ENCODE results near the gene CX3CL1. TPM values are rescaled to one million over a fixed set of nuclear protein-coding genes. Genes with fewer than 3 reads are reported as not detected.

Gene CX3CL1
- total RNA-seq, 2 experiments from 2014 or later: not detected

DNA sequence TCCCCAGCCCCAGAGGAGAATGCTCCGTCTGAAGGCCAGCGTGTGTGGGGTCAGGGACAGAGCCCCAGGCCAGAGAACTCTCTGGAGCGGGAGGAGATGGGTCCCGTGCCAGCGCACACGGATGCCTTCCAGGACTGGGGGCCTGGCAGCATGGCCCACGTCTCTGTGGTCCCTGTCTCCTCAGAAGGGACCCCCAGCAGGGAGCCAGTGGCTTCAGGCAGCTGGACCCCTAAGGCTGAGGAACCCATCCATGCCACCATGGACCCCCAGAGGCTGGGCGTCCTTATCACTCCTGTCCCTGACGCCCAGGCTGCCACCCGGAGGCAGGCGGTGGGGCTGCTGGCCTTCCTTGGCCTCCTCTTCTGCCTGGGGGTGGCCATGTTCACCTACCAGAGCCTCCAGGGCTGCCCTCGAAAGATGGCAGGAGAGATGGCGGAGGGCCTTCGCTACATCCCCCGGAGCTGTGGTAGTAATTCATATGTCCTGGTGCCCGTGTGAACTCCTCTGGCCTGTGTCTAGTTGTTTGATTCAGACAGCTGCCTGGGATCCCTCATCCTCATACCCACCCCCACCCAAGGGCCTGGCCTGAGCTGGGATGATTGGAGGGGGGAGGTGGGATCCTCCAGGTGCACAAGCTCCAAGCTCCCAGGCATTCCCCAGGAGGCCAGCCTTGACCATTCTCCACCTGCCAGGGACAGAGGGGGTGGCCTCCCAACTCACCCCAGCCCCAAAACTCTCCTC is 10.4 kb downstream of the CX3CL1 start:
- Histone ChIP-seq H3K9me3 (ENCODE audit: low read length) (no peaks in the 10 kb centered on the region), H3K9me2 (ENCODE audit: insufficient read depth, low read length) (no peaks in the 10 kb centered on the region), H3K4me1 (ENCODE audit: insufficient read depth, low read length, poor library complexity, severe bottlenecking) (peaks cover 8% of the 10 kb centered on the region), H3K36me3 (ENCODE audit: insufficient read depth, low read length) (no peaks in the 10 kb centered on the region), H2AFZ (ENCODE audit: low read length) (no peak overlapping the region), H4K20me1 (ENCODE audit: insufficient read depth, low read length) (no peaks in the 10 kb centered on the region), H3K27ac (ENCODE audit: low read depth, low read length, poor library complexity, severe bottlenecking) (no peak overlapping the region), H3K4me2 (ENCODE audit: low read length) (no peak overlapping the region), H3K79me2 (ENCODE audit: insufficient read depth, low read depth, low read length) (no peaks in the 10 kb centered on the region), H3K4me3 (ENCODE audit: low read depth, low read length, poor library complexity, severe bottlenecking) (no peak overlapping the region)
- ChIA-PET POLR2A (no interaction called here), CTCF (ENCODE audit: unreplicated experiment) (no interaction called here)
- no peak for DNase-seq (ENCODE audit: low spot score)
- BruUV-seq (replicated peaks): no TSS peak
- intact Hi-C loops (cut with micrococcal nuclease; ENCODE audit: unreplicated experiment): no loop called here
- TF ChIP-seq EZH2phosphoT487 (IDR thresholded peaks at IDR 0.05; ENCODE audit: borderline replicate concordance, low read depth, low read length) (no peak), CTCF (conservative IDR thresholded peaks at IDR 0.05; ENCODE audit: low read length) (no peak)

GRCh38 chr16:57383276-57384247 is 11.3 kb downstream of the CX3CL1 start:
- Histone ChIP-seq H3K4me3 (ENCODE audit: low read depth, low read length, poor library complexity, severe bottlenecking) (no peak overlapping the region), H2AFZ (ENCODE audit: low read length) (no peak overlapping the region), H3K36me3 (ENCODE audit: insufficient read depth, low read length) (no peaks in the 10 kb centered on the region), H3K9me2 (ENCODE audit: insufficient read depth, low read length) (no peaks in the 10 kb centered on the region), H4K20me1 (ENCODE audit: insufficient read depth, low read length) (no peaks in the 10 kb centered on the region), H3K4me1 (ENCODE audit: insufficient read depth, low read length, poor library complexity, severe bottlenecking) (peaks cover 8% of the 10 kb centered on the region), H3K9me3 (ENCODE audit: low read length) (no peaks in the 10 kb centered on the region), H3K4me2 (ENCODE audit: low read length) (no peak overlapping the region), H3K27ac (ENCODE audit: low read depth, low read length, poor library complexity, severe bottlenecking) (no peak overlapping the region), H3K79me2 (ENCODE audit: insufficient read depth, low read depth, low read length) (no peaks in the 10 kb centered on the region)
- intact Hi-C loops (cut with micrococcal nuclease; ENCODE audit: unreplicated experiment): no loop called here
- DNase-seq (ENCODE audit: low spot score): no peak
- POLR2A ChIA-PET: no interaction called here
- CTCF ChIA-PET (ENCODE audit: unreplicated experiment): no interaction called here
- BruUV-seq (replicated peaks): no TSS peak
- no peak for TF ChIP-seq EZH2phosphoT487 (IDR thresholded peaks at IDR 0.05; ENCODE audit: borderline replicate concordance, low read depth, low read length)

GRCh38 chr16:57384248-57385070 is 12.2 kb downstream of the CX3CL1 start:
- CTCF ChIA-PET (ENCODE audit: unreplicated experiment): no interaction called here
- Histone ChIP-seq H4K20me1 (ENCODE audit: insufficient read depth, low read length) (no peaks in the 10 kb centered on the region), H3K36me3 (ENCODE audit: insufficient read depth, low read length) (no peaks in the 10 kb centered on the region), H3K27ac (ENCODE audit: low read depth, low read length, poor library complexity, severe bottlenecking) (no peak overlapping the region), H3K4me1 (ENCODE audit: insufficient read depth, low read length, poor library complexity, severe bottlenecking) (peaks cover 8% of the 10 kb centered on the region), H2AFZ (ENCODE audit: low read length) (no peak overlapping the region), H3K4me3 (ENCODE audit: low read depth, low read length, poor library complexity, severe bottlenecking) (no peak overlapping the region), H3K9me2 (ENCODE audit: insufficient read depth, low read length) (no peaks in the 10 kb centered on the region), H3K9me3 (ENCODE audit: low read length) (no peaks in the 10 kb centered on the region), H3K79me2 (ENCODE audit: insufficient read depth, low read depth, low read length) (no peaks in the 10 kb centered on the region), H3K4me2 (ENCODE audit: low read length) (no peak overlapping the region)
- peak; percentile 24 for DNase-seq (ENCODE audit: low spot score)
- POLR2A ChIA-PET: interaction anchor here (0.6 kb wide), 1 partner anchor 32 kb away, joined by 4 read pairs; no protein-coding TSS in a partner anchor
- intact Hi-C loops (cut with micrococcal nuclease; ENCODE audit: unreplicated experiment): no loop called here
- TF ChIP-seq EZH2phosphoT487 (IDR thresholded peaks at IDR 0.05; ENCODE audit: borderline replicate concordance, low read depth, low read length): no peak
- no peak for TF ChIP-seq CTCF (conservative IDR thresholded peaks at IDR 0.05; ENCODE audit: low read length)
- no TSS peak for BruUV-seq (replicated peaks)

All from OCI-LY7 (cell line).